Measurements from ENCODE around the gene DNAJB4. TPM values are rescaled to one million over a fixed set of nuclear protein-coding genes. Genes with fewer than 3 reads are reported as not detected.

DNAJB4 gene
- total and polyA plus RNA-seq, 2 of the 8 experiments (the other 6 are each of a cell fraction or from before 2014, with no cell fraction given), result 6.6 to 21.8 TPM

- FAIRE-seq (no peak), DNase-seq (ENCODE audit: low read depth in 1 of 2, low spot score in 2 of 2) (no peak)
- 89% methylated on average over 3 of the region's 3 CpGs; no CpG with 5 or more reads in 1 of the 2 experiments for WGBS, 2 experiments (ENCODE audit: extremely low coverage in 1 of 2, insufficient coverage in 1 of 2, insufficient read length in 1 of 2, insufficient replicate concordance in 2 of 2, low coverage in 1 of 2, low lambda C conversion rate in 2 of 2, missing lambda C conversion rate in 1 of 2)
- ChIA-PET CTCF (ENCODE audit: partially characterized antibody) (interaction anchor here (0.6 to 2.5 kb wide), 3 partner anchors 11 to 196 kb away, joined by 3 to 6 read pairs (median 4); no protein-coding TSS in a partner anchor), POLR2A (ENCODE audit: partially characterized antibody) (interaction anchor here (1.2 to 1.9 kb wide), 4 partner anchors 10 to 67 kb away, joined by 3 to 6 read pairs (median 5); no protein-coding TSS in a partner anchor)
- Histone ChIP-seq H2BK15ac (ENCODE audit: low read length) (no peak overlapping the region), H3K14ac (ENCODE audit: insufficient read length) (no peak overlapping the region), H3K4me3 (ENCODE audit: extremely low read depth in 1 of 4, insufficient read depth in 2 of 4, low read depth in 3 of 4, low read length in 4 of 4) (no peak overlapping the region), H3K56ac (replicated peaks; ENCODE audit: insufficient read length, low read depth, low read length) (no peak overlapping the region), H2BK120ac (replicated peaks; ENCODE audit: low read depth, low read length) (no peak overlapping the region), H3K4me2 (ENCODE audit: insufficient read depth in 1 of 2, low read depth in 2 of 2, low read length in 2 of 2) (no peak overlapping the region; a peak in 1 of 4 replicates), H3K23me2 (ENCODE audit: low read depth, low read length) (peaks cover 13% of the 10 kb centered on the region; the same call in 1 of the 2 replicates), H3K27me3 (replicated peaks in 1 of 4; ENCODE audit: control insufficient read depth in 3 of 4, extremely low read depth in 1 of 4, insufficient read depth in 3 of 4, low read length in 3 of 4) (peaks cover 4 to 28% (median 24%) of the 10 kb centered on the region in 4 experiments), H4K8ac (ENCODE audit: extremely low read depth, insufficient read depth, low read length) (no peak overlapping the region), H4K20me1 (replicated peaks in 1 of 2; ENCODE audit: control insufficient read depth in 1 of 2, insufficient read depth in 2 of 2, low read length in 2 of 2) (no peaks in the 10 kb centered on the region), H3K4ac (replicated peaks; ENCODE audit: insufficient read length, low read depth, low read length) (no peak overlapping the region), H4K91ac (replicated peaks; ENCODE audit: insufficient read length, low read length) (no peak overlapping the region), H3K9ac (replicated peaks in 1 of 4; ENCODE audit: extremely low read depth in 1 of 4, low read depth in 3 of 4, low read length in 3 of 4) (no peak overlapping the region), H4K5ac (ENCODE audit: insufficient read length, low read depth, low read length) (no peak overlapping the region), H3K18ac (ENCODE audit: extremely low read depth, low read length) (no peak overlapping the region), H3K36me3 (ENCODE audit: control insufficient read depth in 2 of 4, insufficient read depth in 4 of 4, low read length in 3 of 4) (no peaks in the 10 kb centered on the region), H2BK5ac (ENCODE audit: low read depth, low read length) (no peak overlapping the region), H3K9me3 (ENCODE audit: insufficient read depth in 2 of 2, low read depth in 1 of 2, low read length in 1 of 2) (no peaks in the 10 kb centered on the region), H2BK20ac (ENCODE audit: low read length) (no peak overlapping the region), H2AK5ac (ENCODE audit: low read depth, low read length) (no peak overlapping the region), H3K79me1 (ENCODE audit: low read depth, low read length) (no peaks in the 10 kb centered on the region), H3K79me2 (ENCODE audit: control insufficient read depth in 1 of 2, insufficient read depth in 2 of 2, low read length in 2 of 2) (no peaks in the 10 kb centered on the region), H2AFZ (ENCODE audit: low read length) (no peak overlapping the region), H3K27ac (ENCODE audit: low read depth, low read length) (no peak overlapping the region), H3K23ac (ENCODE audit: insufficient read length) (no peak overlapping the region), H2BK12ac (ENCODE audit: low read depth, low read length) (no peak overlapping the region), H3K4me1 (replicated peaks in 1 of 4; ENCODE audit: control insufficient read depth in 3 of 4, insufficient read depth in 4 of 4, low read length in 3 of 4) (peaks cover 0 to 9% (median 6%) of the 10 kb centered on the region in 4 experiments; a peak in 3 of 7 replicates)
- TF ChIP-seq BRCA1 (IDR thresholded peaks at IDR 0.05; ENCODE audit: low read depth, low read length) (no peak), POLR2A (IDR thresholded peaks at IDR 0.05; ENCODE audit: control extremely low read depth in 1 of 2, low read depth in 2 of 2, low read length in 2 of 2) (no peak), HDAC2 (IDR thresholded peaks at IDR 0.05; ENCODE audit: borderline replicate concordance in 1 of 2, low read depth in 2 of 2, low read length in 2 of 2) (no peak), MAFK (IDR thresholded peaks at IDR 0.05; ENCODE audit: low read depth, low read length) (no peak), KDM1A (IDR thresholded peaks at IDR 0.05; ENCODE audit: borderline replicate concordance, low read length) (no peak), EZH2 (IDR thresholded peaks at IDR 0.05; ENCODE audit: low read depth, low read length, severe bottlenecking) (no peak), NANOG (IDR thresholded peaks at IDR 0.05; ENCODE audit: insufficient read depth, low read depth, low read length, poor library complexity, severe bottlenecking) (no peak), ZNF274 (IDR thresholded peaks at IDR 0.05; ENCODE audit: borderline replicate concordance, extremely low read depth, low read length) (no peak), TAF7 (optimal IDR thresholded peaks at IDR 0.05; ENCODE audit: borderline replicate concordance, low read depth, low read length) (no peak), FOSL1 (IDR thresholded peaks at IDR 0.05; ENCODE audit: insufficient read depth, low read depth, low read length) (no peak)
- TF ChIP-seq, protein P1, sequence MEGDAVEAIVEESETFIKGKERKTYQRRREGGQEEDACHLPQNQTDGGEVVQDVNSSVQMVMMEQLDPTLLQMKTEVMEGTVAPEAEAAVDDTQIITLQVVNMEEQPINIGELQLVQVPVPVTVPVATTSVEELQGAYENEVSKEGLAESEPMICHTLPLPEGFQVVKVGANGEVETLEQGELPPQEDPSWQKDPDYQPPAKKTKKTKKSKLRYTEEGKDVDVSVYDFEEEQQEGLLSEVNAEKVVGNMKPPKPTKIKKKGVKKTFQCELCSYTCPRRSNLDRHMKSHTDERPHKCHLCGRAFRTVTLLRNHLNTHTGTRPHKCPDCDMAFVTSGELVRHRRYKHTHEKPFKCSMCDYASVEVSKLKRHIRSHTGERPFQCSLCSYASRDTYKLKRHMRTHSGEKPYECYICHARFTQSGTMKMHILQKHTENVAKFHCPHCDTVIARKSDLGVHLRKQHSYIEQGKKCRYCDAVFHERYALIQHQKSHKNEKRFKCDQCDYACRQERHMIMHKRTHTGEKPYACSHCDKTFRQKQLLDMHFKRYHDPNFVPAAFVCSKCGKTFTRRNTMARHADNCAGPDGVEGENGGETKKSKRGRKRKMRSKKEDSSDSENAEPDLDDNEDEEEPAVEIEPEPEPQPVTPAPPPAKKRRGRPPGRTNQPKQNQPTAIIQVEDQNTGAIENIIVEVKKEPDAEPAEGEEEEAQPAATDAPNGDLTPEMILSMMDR (IDR thresholded peaks at IDR 0.05; ENCODE audit: control extremely low read depth in 1 of 3, insufficient read depth in 1 of 3, low read depth in 1 of 3, low read length in 3 of 3), result no peak
Observed at GRCh38 chr1:78047631-78048030, 42.9 kb downstream of the DNAJB4 start.
